ENCODE data around the gene DUSP15.

DNA sequence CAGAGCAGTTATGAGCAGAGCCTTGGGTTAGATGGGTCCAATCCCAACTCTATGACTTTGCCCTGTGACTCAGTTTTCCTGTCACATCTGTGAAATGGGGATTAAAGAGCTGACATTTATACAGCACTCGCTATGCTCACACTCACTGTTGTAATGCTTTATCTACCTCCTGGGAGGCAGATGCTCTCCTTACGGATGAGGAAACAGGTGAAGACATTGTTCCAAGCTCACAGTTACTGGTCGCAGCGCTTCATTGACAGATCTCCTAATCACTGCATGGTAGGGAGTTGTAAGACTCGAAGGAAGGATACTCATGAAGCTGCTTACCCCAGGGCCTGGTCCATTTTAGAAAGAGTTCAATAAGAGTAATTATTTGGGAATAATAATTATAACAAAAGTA is 54.1 kb downstream of the DUSP15 start:
- TF ChIP-seq, protein P1, sequence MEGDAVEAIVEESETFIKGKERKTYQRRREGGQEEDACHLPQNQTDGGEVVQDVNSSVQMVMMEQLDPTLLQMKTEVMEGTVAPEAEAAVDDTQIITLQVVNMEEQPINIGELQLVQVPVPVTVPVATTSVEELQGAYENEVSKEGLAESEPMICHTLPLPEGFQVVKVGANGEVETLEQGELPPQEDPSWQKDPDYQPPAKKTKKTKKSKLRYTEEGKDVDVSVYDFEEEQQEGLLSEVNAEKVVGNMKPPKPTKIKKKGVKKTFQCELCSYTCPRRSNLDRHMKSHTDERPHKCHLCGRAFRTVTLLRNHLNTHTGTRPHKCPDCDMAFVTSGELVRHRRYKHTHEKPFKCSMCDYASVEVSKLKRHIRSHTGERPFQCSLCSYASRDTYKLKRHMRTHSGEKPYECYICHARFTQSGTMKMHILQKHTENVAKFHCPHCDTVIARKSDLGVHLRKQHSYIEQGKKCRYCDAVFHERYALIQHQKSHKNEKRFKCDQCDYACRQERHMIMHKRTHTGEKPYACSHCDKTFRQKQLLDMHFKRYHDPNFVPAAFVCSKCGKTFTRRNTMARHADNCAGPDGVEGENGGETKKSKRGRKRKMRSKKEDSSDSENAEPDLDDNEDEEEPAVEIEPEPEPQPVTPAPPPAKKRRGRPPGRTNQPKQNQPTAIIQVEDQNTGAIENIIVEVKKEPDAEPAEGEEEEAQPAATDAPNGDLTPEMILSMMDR (optimal IDR thresholded peaks at IDR 0.05 in 1 of 3, IDR thresholded peaks at IDR 0.05 in 1 of 3, conservative IDR thresholded peaks at IDR 0.05 in 1 of 3; ENCODE audit: extremely low read depth in 1 of 3, insufficient read depth in 2 of 3, low read length in 3 of 3) = no peak
- TF ChIP-seq EZH2 (IDR thresholded peaks at IDR 0.05; ENCODE audit: low read length) = no peak

Measured in keratinocyte (primary cell).